GM18519 (cell line): ENCODE data around the gene G3BP1.
A peak's percentile ranks its signal among the peaks of the same experiment; 100 is the strongest.
"Not testable (repeated sequence)": the region's sequence is repeated elsewhere in the genome, so short reads cannot be mapped to it uniquely, and the experiment has no call there.

ENCODE experiments used
- ATAC-seq: cut with Tn5 transposase; IDR thresholded peaks from one replicate; pipeline ENCODE4 v1.9.1; 2021; ENCODE audit warnings: mild to moderate bottlenecking, moderate library complexity; ENCODE audit not compliant: unreplicated experiment, low FRiP score

The G3BP1 gene

DNA sequence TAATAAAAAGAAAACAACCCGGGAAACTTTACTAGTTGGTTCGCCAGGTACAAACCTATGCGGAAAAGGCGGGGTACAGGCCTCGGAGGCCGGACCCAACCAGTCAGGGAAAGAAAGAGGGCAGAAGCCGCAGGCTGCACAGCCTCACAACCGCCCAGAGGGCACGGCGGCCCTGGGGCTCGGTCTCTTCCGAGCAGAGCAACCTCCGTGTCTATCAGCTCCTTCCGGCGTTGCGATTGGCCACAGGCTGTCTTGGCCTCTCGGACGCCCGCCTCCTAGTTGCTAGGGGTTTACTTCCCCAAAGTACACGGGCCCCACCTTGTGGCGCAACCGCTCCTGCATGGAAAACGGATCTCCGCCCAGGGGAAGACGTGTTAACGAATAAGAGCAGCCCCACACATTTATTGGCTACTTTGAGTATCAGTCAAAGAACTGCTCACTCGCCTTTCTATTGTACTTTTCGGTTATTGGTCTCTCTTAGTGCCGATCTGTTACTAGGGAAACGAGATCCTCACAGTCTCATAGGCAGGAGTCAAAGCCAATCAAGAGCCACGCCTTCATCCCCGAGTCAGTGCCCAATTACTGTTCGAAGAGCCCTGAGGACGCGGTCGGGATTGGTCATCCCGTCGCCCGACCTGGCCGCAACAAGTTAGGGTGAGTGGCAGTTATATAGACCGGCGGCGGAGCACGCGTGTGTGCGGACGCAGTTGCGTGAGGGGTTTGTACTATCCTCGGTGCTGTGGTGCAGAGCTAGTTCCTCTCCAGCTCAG is at the start of gene G3BP1:
TSS of gene G3BP1 (plus strand) at position 696 of the 770 bp plus-strand sequence. CDS start 14,667 bp downstream, outside the sequence.
- ATAC-seq: peak; percentile 84

DNA sequence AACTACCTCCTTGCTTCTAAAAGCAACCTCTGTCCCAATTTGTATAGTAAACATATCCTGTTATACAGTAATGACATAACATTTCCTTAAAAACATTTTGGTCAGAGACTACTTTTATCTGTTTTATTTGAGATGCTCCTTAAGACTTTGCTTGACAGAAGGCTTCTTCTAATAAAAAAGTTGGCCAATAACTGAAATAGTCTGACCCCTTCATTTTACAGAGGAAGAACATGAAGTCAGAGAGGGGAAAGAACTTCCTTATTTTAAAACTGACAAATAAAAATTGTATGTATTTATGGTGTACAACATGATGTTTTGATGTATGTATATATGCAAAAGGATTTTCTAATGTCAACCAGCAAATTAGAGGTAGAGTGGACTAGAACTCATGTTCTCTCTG is 49.2 kb upstream of the G3BP1 start:
- no peak for ATAC-seq

DNA sequence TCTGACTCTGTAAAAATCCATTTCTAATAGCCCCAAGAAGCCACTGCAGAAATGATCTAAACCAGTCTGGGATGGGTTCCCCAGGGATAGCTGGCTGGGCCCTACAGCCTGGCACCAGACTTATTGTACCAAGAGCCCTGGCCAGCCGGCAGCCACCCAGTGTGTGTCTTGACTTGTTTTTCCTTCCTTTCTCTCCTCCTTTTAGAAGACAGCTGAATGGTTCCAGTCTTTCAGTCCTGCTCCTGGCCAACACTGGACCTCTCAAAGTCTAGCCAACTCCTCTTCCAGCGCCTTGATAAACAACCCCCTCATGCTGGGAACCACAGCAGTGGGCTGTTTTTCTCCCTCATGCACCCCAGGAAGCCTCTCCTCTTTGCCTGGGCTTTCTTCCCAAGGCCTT is 47.4 kb upstream of the G3BP1 start:
- no peak for ATAC-seq

DNA sequence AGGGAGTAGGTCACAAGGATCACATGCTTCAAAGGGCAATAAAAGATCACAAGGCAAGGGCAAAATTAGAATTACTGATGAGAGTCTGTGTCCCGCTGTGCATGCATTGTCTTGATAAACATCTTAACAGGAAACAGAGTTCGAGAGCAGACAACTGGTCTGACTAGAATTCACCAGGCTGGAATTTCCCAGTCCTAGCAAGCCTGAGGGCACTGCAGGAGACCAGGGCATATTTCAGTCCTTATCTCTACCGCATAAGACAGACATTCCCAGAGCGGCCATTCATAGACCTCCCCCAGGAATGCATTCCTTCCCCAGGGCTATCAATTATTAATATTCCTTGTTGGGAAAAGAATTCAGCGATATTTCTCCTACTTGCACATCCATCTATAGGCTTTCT is 42.2 kb upstream of the G3BP1 start:
- not testable (repeated sequence) for ATAC-seq

DNA sequence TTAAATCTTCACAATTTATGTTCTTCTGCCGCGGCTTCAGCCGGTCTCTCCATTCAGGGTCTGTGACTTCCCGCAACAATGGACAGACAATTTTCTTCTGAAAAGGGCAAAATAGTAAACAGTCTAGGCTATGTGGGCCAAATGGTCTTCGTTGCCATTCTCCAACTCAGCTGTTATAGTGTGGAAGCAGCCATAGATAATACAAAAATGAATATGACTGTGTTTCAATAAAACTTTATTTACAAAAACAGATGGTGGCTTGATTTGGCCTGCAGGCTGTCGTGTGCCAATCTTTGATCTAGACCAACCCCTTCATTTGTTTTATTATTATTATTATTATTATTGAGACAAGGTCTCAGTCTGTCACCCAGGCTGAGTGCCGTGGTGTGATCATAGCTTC is 41.4 kb upstream of the G3BP1 start:
- no peak for ATAC-seq

DNA sequence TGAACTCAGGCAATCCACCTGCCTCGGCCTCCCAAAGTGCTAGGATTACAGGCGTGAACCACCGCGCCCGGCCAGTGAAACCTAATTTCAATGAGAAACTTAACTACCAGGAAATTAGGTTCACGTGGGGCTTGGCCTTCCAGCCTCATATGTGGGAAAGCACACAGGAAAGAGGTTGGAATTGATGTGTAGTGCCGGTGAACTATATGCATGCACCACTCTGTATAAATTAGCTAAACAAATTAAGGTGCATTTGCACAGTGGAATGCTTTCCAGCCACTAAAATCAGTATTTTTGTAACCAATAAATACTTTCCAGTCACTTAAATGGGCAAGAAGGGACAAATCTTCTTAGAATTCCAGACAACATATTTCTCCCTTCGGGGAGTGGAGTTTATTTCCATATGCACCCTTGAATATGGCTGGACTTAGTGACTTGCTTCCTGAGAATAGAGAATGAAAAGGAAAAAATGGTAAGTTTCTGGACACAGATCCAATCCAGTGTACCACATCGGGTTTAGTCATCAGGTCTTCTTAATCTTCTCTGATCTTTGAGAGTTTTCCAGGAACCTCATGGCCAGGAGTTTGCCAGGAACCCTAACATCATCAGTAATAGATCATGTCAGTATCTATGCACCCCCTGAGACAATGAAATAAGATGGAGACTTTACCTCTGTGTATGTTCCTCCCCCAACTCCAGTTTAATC is 38.2 kb upstream of the G3BP1 start:
- ATAC-seq: no peak

DNA sequence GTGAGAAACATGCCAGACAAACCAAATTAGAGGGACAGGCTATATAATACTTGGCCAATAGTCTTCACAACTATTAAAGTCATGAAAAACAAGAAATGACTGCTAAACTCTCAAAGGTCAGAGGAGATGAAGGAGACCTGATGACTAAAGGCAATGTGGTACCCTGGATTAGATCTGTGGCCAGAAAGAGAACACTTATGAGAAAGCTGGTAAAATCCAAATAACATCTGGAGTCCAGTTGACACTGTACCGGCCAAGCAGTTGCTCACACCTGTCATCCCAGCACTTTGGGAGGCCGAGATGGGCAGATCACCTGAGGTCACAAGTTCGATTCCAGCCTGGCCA is 37.7 kb upstream of the G3BP1 start:
- ATAC-seq: no peak

DNA sequence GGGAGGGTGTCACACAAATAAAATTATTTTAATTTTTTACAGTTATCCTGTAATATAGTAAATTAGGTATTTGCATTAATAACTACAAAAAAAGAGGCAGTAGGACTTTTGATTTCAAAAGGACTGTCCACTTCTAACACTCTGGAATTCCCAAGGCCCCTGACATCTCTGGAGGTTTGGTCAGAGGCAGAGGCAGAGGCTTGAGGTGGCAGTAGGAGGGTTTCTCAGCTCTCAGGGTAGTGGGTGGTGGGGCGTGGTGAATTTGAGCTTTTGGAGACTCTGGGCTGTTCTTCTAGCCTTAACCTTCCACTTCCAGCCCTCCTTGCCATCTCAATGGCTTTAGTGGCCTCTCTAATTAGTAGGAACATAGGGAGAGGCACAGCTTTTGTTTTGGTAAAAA is 36.1 kb upstream of the G3BP1 start:
- no peak for ATAC-seq

DNA sequence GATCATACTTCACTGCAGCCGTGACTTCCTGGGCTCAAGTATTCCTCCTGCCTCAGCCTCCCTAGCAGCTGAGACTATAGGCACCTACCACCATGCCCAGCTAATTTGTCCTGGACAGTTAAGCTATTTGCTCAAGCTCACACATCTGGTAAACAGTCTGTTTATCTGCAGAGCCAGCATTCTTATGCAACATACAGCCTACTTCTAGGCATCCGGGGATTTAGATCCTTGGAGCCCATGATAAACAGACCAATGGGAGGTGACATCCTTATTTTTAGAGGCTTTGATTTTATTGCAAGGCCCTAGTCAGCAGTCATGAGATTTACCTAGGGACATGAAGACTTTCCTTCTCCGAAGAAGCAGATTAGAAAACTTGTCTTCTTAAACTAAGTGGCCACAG is 34.3 kb upstream of the G3BP1 start:
- no peak for ATAC-seq

DNA sequence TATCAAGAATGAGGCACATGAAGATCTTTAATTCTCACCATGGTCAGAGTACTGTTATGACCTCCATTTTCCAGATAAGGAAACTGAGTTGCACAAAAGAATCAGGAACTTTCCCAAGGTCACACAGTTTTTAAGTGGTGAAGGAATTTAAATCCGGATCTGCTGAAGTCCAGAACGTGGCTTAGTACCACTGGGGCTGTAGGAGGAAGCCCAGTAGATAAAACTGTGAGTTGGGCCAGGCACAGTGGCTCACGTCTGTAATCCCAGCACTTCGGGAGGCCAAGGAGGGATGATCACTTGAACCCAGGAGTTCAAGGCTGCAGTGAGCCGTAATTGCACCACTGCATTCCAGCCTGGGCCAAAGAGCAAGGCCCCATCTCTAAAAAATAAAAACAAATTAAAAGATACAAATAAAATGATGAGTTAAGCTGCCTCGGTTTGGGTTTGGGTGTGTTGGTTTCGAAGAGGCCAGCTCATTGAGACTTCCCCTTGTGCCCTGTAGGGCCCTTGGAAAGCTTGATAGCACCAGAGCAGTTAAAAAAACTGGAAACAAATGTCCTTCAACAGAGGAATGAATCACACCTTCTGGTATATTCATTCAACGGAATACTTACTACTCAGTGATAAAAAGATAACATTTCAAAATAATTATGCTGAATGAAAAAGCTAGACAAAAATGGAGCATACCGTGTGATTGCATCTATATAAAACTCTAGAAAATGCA is 33.5 kb upstream of the G3BP1 start:
- ATAC-seq: no peak

DNA sequence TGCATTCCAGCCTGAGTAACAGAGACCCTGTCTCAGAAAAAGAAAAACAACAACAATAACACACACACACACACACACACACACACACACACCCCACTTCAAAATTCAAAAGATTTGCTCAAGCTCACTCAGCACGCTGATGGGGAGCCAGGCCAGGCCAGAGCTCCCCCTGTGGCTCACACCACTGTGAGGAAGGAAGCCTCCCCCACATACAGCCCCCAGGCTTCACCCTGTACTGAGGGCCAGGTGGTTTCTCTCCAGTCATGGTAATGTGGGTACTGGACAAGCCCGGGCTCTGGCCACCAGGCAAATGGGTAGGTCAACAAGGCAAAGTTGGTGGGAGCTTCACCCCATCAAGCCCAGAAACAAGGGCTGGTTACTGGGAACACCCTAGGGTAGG is 32.4 kb upstream of the G3BP1 start:
- ATAC-seq: no peak

DNA sequence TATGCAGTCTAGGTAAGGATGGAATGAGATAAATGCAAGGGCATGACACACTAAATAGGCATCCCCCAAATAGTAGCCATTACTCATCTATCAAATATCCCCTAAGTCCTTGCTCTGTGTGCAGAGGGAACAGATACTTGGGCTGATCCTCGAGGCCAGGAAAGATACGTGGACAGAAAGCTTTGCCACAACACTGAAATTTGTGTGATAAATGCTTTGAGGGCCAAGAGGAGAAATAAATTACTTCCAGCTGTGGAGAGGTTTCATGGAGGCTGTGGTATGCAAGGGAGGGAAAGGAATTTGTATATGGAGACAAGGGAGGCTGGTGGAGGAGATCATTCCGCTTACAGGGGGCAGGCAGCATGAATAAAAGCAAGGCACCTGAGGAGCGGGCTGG is 31.8 kb upstream of the G3BP1 start:
- ATAC-seq: no peak

DNA sequence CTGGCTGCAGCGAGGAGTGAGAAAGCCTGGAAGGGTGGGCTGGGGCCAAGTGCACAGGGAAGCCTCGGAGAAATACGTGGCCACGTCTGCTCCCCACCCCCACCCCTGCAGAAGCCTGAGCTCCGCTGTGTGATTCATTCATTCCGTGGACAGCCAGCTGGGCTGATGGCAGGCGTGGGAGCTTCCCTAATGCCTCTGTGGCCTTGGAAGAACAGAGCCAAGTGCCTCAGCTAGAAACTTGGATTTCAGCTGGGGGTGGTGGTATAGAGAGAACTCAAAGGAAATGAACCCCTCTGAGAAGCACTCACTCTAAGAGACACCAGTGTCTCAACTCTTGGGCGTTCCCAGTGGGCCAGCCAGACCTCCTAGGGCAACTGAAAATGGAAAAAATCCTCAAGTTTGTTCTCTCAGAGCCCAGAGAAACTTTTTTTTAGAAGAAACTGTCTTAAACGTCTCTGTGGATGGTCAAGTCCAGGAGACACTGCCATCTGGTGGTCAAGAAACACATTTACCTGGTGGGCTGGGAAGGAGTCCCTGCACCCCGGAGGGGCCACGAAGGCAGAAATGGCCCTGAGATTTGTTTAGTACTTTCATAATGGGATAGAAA is 31.3 kb upstream of the G3BP1 start:
- ATAC-seq: peak; percentile 55

DNA sequence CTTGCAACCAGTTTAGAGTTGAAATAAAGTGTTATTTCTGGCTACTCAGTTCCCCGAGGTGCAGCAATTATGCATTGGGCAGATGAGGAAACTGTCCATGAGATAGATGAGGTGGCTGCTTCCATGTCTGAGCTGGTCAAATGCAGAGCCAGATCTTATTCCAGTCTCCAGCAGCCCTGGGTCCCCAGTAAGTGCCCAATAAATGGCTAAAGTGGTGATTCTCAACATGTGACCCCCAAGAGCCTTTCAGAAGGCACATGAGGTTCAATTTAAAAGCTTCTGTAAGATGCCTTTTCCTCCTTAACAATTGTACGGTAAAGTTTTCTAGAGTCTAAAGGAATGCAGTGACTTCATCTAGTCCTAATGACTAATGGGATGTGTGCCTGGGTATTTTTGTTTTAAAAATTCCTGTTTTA is 30.8 kb upstream of the G3BP1 start:
- peak; percentile 10 for ATAC-seq

DNA sequence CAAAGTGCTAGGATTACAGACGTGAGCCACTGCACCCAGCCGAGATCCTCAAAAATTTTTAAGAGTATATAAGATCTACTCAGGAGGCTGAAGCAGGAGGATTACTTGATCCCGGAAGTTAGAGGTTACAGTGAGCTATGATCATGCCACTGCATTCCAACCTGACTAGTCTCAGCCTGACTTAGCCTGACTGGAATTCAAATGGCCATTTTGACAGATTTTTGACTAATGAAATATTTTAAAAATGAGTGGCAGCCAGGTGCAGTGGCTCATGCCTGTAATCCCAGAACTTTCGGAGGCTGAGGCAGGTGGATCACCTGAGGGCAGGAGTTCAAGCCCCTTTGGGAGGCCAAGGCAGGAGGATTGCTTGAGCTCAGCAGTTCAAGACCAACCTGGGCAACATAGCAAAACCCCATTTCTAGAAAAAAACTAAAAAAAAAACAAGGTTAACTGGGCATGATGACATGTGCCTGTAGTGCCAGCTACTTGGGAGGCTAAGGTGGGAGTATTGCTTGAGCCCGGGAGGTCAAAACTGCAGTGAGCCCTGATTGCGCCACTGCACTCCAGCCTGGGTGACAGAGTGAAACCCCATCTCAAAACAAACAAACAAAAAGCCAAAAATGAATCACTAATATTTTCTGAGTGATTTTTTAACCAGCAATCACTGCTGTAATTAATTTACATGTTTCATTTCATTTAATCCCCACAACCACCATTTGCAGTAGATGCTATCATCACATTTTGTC is 29.9 kb upstream of the G3BP1 start:
- ATAC-seq: no peak

DNA sequence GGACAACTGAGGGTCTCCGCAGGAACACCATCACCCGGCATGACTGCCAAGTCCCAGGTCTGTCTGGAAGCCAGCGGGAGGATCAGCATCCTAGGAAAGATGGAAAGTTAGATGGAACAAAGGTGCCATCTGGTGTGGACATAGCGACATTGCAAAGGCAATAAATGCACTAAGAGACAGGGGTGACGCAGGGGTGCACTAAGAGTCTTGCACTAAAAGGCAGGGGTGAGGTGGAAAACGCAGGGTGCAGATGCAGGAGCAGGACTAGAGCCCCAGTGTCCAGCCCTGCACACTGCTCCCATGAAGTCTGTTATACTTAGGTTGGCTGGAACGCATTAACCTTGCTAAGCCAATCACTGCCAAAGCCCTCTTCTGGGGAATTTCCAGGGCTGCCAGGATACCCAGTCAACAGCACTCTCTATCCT is 28.9 kb upstream of the G3BP1 start:
- no peak for ATAC-seq

DNA sequence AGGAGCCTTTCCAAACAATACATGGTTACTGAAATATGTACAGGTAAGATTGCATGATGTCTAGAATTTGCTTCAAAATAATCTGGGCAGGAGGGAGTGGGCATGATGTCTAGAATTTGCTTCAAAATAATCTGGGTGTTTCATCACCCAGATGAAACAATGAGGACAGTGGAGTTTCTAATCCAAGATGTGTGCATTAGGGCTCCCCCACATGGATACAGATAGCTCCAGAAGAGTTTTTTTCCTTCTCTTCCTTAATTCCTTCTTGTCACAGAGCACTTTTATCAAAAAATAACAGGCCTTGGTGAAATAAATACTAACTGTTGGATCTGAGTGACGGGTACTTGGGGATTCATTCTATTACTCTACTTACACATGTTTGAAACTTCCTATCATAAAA is 28.2 kb upstream of the G3BP1 start:
- no peak for ATAC-seq

DNA sequence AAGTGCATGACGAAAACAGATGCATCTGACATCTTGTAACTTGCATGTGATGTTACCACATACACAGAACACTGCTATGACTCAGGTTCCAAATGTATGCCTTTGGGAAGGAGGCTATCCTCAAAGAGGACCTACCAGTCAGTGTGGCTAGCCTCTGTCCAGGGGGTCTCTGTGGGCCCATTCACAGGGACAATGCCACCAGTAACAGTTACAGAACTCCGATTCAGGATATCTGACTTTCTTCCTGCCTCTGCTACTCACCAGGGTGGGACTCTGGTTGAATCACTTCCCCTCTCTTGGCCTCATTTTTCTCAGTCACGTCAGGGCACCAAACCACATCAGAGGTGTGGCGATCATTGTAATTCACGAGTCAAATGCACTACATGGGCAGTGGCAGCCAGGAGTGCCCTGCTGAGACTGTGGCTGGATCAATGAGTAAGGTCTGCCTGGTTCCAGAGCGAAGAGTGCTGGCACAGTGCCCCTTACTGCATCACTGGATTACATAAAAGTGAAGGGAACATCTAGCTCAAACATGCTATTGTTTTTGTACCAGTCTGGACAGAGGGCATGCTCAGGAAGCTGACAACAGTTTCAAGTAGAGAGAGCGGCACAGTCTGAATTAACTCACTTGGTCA is 26.6 kb upstream of the G3BP1 start:
- ATAC-seq: no peak

DNA sequence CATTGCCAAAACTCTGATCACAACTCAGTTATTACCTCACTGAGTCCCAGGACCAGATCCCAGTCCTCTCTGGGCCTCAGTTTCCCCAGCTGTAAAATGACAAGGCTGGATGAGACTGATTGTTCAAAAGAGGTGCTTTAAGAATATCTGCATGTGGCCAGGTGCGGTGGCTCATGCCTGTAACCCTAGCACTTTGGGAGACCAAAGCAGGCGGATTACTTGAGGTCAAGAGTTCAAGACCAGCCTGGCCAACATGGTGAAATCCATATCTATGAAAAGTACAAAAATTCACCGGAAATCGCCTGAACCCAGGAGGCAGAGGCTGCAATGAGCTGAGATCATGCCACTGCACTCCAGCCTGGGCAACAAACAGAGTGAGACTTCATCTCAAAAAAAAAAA is 21.6 kb upstream of the G3BP1 start:
- ATAC-seq: no peak

DNA sequence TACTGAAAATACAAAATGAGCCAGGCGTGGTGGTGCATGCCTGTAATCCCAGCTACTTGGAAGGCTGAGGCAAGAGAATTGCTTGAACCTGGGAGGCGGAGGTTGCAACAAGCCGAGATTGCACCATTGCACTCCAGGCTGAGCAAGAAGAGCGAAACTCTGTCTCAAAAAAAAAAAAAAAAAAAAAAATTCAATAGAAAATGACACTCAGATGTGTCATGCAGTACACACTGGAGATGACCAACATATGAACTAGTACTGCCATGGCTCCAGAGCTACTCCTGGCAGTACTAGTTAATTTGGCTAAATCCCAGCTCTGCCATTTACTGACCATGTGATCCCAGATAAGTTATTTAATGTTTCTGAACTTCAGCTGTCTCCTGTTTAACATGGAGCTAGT is 20.7 kb upstream of the G3BP1 start:
- no peak for ATAC-seq
